GM19043 (cell line): ENCODE results near the gene GLP1R.

Experiments
- ATAC-seq: cut with Tn5 transposase; IDR thresholded peaks from one replicate; pipeline ENCODE4 v1.9.1; 2021; ENCODE audit warnings: low read depth; ENCODE audit not compliant: unreplicated experiment

Gene GLP1R

DNA sequence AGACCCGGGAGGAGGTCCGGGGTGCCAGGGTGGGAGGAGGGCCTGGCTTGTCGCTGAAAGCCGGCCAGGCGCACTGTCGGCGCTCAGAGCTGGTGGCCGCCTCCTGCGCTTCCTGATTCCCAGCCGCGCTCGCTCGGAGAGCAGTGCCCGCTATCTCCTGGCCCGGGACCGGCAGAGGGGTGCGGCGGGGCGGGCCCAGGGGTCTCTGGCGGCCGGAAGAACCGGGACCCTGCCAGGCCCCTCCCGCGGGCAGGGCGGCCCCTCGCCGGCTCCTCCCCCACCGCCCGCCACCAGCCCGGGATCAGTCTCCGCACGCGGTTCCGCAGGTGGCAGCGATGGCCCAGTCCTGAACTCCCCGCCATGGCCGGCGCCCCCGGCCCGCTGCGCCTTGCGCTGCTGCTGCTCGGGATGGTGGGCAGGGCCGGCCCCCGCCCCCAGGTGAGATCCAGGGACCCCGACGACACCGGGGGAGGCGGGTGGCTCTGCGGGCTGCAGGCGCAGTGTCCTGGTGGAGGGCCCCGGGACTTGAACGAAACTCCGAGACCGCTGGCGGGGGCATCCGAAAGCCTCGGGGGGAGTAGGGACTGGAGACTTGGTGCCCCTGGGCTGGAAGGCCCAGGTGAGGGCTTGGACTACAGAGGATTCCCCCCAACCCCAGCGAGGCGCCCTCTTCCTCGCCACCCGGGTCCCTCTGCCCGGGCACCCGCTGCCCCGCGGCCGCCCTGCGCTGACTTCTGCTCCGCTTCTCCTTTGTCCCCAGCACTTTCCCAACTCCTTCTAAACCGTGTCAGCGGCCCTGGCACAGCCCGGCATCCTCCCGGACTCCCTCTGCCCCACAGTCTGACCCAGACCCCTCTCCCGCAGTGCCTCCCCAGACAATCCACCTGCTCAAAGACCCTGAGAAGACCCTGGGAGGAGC is at the start of gene GLP1R:
TSS of gene GLP1R (plus strand) at position 301 of the 919 bp plus-strand sequence. CDS start at position 361, 60 bp downstream.
- no peak for ATAC-seq

- ATAC-seq = no peak
These were observed 45.5 kb upstream of the GLP1R start for GRCh38 chr6:39003072-39003471.

DNA sequence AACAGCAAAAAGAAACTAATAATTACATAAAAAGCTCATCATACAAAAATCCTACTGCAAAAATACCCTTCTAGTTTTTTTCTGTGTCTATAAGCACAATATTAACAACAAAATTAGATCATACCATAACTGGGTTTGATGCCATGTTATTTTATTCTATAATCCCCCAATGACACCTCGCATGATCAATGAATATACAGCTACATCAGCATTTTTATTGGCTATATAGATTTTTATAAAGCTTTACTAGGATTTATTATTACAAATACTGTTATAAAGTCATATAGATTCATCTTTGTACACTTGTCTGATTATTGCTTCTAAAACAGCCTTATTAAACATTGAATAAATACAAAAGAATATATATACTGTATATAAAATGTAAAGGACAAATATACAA is 45.1 kb upstream of the GLP1R start:
- no peak for ATAC-seq

DNA sequence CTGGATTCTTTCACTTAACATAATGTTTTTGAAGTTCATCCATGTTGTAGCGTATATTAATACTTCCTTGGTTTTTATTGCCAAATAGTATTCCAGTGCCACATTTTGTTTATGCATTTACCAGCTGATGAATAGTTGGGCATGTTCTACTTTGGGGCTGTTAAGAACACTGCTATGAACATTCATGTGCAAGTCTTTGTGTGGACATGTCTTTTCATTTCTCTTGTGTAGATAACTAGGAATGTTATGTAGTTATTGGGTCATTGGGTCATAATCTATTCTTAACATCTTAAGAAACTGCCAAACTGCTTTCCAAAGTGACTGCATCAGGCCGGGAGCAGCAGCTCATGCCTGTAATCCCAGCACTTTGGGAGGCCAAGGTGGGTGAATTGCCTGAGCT is 43.8 kb upstream of the GLP1R start:
- ATAC-seq = no peak

GRCh38 chr6:39005774-39006173 is 42.8 kb upstream of the GLP1R start:
- no peak for ATAC-seq

DNA sequence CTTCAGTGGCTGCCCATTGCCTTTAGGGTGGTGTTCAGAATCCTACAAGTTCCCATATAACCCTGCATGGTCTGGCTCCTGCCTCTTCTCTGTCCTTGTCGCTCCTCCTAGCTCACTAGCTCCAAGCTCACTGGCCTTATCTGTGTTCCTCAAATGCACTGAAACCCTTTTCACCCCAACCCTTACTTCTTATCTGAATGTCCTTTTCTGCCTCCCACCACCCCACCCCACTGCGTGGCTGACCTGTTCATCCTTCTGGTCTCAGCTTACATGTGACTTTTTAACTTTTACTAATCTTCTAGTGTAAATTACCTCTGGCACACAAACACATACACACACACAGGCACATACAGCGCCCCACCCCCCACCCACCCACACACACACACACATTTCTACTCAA is 41.0 kb upstream of the GLP1R start:
- ATAC-seq = no peak

GRCh38 chr6:39008737-39009136 is 39.8 kb upstream of the GLP1R start:
- ATAC-seq = no peak

GRCh38 chr6:39009476-39009875 is 39.1 kb upstream of the GLP1R start:
- no peak for ATAC-seq

DNA sequence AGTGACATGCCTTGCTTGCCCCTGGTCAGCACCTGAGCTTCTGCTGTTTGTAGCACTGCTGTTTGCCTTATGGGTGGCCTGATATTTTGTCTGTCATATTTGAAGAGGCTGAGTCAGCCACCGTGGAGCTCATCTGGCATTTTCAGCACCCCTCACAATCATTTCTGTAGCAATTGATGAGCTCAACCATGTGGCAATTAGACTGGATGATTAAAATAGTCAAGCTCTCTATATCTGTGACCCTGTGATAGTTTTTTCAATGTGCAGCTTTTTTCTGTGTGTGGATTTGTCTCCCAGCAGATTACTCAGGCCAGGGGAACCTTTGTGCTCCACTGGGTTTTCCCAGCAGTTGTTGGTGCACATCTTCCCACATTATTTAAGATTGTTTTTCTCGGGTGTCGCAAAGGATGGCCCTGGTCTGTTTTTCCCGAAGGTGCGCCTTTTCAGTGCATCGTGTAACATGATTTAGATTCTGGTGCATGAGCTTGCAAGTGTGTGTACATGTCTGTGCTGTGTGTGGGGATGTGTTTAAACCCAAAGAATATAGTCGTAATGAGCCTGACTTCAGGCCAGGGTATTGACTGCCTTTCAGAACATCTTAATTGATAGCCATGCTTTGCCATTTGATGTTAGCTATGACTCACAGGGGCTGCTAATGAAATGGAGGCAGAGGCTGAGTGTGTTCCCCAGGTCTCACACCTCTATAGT is 31.6 kb upstream of the GLP1R start:
- no peak for ATAC-seq

DNA sequence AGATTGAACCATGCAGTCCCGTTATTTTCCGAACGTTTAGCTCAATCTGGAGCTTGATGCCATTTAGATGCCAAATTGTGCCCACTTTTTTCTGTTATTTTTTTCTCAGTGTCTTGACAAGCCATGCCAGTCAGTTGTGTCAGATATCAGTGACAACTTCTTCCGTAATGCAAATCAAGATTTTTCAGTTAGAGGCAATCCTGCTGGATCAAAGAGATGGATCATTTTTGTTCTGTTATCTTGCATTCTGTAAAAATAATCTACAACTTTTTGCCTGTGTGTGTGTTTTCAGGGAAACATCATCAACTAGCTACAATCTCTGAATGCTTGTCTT is 31.1 kb upstream of the GLP1R start:
- no peak for ATAC-seq

- no peak for ATAC-seq
These were observed 30.5 kb upstream of the GLP1R start for GRCh38 chr6:39018103-39018502.

DNA sequence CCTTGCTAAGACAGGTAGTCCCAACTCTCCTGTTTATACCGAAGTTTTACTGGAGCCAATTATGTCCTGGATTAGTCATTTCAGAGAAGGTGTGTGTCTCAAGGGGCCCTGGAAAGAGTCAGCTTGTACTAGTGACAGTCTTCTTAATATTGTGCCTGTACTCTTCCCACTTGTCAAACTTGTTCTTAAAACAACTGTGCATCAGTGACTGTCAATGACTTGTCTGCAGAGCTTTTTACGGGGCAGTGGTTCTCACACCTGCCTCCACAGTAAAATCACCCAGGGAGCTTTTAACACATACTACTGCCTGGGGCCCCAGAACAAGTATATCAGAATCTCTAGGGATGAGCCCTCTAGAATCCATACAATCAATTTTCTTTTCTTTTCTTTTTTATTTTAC is 28.4 kb upstream of the GLP1R start:
- ATAC-seq = no peak

DNA sequence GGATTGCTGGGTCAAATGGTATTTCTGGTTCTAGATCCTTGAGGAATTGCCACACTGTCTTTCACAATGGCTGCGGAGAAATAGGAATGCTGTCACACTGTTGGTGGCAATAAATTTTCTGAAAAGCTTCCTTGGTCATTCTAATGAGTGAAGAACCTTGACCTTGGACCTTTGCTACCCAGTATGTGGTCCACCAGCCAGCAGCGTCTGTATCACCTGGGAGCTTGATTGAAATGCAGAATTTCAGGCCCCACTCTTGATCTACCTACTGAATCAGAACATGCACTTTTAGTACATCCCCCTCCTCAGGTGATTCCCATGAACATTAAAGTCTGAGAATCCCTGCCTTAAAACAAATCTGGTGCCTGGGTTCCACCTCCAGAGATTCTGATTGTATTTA is 27.5 kb upstream of the GLP1R start:
- no peak for ATAC-seq

GRCh38 chr6:39021779-39022178 is 26.8 kb upstream of the GLP1R start:
- ATAC-seq = no peak

DNA sequence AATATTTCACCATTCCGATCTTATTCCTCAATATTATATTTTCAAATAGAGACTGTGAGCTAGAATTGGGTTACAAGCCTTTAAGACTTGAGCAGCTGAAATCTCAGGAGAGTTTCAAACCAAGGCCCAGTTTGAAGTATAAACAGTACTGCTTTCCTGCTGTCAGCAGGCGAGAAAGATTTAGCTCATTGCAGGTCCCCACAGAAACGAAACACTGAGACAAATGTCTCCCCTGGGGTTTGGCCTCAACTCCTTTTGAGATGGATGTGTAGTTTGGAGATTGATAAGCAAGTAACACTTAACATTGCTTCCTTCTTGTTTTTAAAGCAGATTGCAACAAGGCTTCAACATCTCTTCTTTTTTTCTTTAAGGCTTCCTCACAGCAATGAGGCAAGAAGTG is 22.4 kb upstream of the GLP1R start:
- no peak for ATAC-seq

DNA sequence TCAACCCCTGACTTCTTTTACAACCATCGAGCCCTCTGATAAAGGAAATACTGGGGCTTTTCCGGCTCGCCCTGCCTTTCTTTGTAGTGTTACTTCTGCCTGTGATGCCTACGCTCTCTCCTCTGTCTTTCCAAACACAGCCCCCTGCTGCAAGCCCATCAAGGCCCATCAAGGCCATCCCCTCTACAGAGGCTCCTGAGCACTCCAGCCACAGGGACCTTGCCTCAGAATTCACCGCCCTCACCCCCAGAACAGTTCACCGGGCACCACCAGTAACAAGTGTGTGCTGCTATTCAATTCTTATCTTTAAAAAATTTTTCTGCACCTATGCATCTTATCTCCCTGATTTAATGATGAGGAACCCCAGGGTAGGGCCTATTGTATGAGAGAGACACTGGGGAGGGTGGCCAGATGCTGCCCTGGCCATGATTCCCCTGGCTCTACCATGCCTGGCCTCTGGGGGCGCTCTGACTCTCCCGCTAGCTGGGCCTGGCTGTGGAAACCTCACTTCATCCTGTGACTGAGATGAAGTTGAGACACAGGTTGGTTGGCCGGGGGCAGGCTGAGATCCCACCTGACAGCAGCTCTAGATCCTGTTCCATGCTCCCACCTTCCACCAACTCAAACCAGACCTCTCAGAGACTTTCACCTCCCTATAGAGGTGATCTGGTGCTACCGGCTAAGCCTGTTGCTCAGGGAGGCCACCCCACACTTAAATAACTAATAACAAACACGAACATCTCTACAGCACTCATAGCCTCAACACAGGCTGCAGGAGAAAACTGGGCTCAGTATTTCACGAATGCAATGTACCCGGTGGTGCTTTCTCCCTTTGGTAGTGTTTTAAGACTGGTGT is 19.2 kb upstream of the GLP1R start:
- peak; percentile 66 for ATAC-seq

- no peak for ATAC-seq
These were observed 12.9 kb upstream of the GLP1R start for GRCh38 chr6:39035681-39036080.

DNA sequence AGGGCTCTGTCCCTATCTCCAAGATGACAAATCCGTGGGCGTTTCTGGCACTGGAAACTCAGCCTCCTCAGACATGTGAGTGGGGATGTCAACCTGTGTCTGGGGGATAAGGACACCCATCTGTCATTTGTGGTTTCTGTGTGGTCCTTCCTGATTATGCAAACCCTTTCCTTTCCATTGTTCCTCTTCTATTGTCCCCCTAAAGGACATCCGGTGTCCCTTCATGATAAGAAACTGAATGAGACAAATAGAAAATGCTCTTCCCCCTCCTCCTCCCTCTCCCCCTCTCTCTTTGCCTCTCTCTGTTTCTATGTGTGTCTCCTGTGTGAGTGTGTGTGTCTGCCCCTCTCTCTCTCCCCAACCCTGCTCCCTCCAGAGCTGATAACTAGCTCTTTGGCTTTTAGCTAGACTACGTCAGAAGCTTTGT is 11.5 kb upstream of the GLP1R start:
- ATAC-seq = no peak

GRCh38 chr6:39037707-39038106 is 10.9 kb upstream of the GLP1R start:
- ATAC-seq = no peak

DNA sequence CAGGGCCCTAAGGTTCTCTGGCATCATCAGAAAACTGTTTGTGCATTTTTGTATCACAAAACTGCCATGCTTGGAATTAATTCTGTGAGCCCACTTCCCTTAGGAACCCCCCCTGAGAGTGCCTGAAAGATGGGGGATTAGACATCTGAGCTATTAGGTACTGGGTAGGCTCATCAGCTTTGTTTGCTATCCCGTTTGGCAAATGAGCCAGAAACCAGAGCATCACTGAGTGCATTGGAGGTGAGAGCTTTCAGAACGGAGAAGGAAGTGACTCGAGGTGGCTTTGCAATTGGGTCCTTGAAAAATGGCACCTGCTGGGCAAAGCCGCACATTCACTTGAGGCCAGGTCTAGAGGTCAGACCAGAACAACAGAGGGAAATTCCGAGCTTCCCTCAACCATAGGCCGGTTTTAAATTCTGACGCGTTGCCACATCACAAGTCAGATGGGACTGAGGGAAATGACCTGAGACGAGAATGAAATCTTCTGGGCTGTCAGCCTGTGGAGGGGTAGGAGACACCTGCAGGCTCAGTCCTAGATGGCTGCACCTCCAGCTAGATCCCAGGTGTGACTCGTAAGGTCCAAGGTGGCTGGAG is 8.4 kb upstream of the GLP1R start:
- ATAC-seq = no peak

DNA sequence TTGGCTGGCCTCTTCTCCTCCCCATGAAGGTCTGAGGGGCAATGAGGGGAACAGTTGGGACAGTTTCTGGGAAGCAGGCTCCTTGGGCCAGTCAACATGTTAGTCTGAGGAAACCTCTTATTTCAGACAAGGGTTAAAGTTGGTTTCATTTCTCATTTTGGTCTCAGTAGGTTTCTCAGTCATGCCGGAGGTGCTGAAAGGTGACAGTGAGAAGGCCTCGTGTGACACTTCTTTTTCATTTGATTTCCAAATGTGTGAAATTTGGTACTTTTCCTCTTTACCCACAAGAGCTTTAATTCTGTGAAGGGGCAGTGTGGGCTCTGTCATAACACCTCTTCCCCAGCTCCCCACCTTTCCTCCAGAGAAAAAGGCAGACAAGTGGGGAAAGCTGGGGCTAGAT is 7.5 kb upstream of the GLP1R start:
- no peak for ATAC-seq
